ENCODE measurements around the gene NFIX.

DNA sequence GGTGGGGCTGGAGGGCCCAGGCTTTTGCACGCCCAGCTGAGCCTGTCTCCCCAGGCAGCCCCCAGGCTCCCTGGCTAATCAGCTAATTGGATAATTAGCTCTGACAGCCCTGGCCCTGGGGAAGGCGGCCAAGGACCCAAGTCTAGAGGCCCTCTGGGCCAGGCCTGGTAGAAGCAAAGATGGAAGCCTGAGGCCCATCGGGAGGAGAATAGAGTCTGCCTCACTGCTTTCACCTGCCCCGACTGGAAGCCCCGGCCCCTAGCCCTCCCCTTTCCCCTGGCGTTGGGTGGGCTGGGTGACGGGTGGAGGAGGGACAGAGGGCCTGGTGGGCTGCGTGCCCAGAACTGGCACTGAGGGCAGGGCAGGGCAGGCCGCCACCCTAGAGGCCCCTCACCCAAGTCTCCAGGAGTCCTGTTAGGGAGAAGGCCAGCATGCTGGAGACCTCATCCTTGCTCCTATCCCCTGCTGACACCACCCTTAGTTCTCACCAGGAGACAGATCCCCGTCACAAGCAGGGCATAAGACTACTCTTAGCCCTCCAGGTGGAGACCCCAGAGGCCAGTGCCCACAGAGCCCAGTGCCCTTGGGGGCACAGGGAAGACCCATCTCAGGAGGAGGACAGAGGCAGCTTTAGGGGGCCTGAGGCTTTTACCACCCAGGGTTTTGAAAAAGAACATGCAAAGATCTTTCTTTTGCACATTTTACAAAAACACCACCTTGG, 95.4 kb downstream of the NFIX start:
- TF ChIP-seq, protein P1, sequence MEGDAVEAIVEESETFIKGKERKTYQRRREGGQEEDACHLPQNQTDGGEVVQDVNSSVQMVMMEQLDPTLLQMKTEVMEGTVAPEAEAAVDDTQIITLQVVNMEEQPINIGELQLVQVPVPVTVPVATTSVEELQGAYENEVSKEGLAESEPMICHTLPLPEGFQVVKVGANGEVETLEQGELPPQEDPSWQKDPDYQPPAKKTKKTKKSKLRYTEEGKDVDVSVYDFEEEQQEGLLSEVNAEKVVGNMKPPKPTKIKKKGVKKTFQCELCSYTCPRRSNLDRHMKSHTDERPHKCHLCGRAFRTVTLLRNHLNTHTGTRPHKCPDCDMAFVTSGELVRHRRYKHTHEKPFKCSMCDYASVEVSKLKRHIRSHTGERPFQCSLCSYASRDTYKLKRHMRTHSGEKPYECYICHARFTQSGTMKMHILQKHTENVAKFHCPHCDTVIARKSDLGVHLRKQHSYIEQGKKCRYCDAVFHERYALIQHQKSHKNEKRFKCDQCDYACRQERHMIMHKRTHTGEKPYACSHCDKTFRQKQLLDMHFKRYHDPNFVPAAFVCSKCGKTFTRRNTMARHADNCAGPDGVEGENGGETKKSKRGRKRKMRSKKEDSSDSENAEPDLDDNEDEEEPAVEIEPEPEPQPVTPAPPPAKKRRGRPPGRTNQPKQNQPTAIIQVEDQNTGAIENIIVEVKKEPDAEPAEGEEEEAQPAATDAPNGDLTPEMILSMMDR (IDR thresholded peaks at IDR 0.05), result no peak
- TF ChIP-seq POLR2A (IDR thresholded peaks at IDR 0.05), result no peak
